NB4 (cell line): Measurements from ENCODE around the gene SLC7A9.

Source experiments
- CTCF ChIP-seq: IDR thresholded peaks from one replicate; pipeline ENCODE4 v1.5.1; 2012; ENCODE audit warnings: low read depth, low read length
- MAX ChIP-seq: IDR thresholded peaks from 2 replicates; pipeline ENCODE4 v1.6.1; 2011; ENCODE audit warnings: low read depth, low read length
- POLR2A ChIP-seq: IDR thresholded peaks from 2 replicates; pipeline ENCODE4 v1.6.1; 2011; ENCODE audit warnings: mild to moderate bottlenecking; ENCODE audit not compliant: insufficient read length; ENCODE audit errors: extremely low read depth

- TF ChIP-seq CTCF, result no peak
- TF ChIP-seq POLR2A, result no peak
- TF ChIP-seq MAX, result no peak
Measured at GRCh38 chr19:32789429-32789828, 80.1 kb downstream of the SLC7A9 start.
